IMR-90 (cell line): ENCODE measurements around the gene IL36B. TPM values are rescaled to one million over a fixed set of nuclear protein-coding genes. Genes with fewer than 3 reads are reported as not detected.

Source experiments
- ATAC-seq: fragments of 200-7000 bp; cut with Tn5 transposase; 2 replicates; pipeline ENCODE4 v1.9.1; 2020; ENCODE audit warnings: low read depth, mild to moderate bottlenecking, moderate library complexity
- BruUV-seq: library from RNA; stranded (reverse); fragments of 400-500 nt; replicated peaks from 2 replicates; lab custom pipeline; 2021; lab: Mats Ljungman, UMichigan
- CTCF ChIA-PET: fragments of 300-600 bp; formaldehyde crosslinking; extraction: SDS; loops from one replicate; lab custom pipeline; 2021; ENCODE audit warnings: antibody characterized with exemption; lab: Yijun Ruan, JAX
- POLR2A ChIA-PET: fragments of 300-600 bp; sonication (Branson Sonifier 250); formaldehyde crosslinking; loops from one replicate; lab custom pipeline; 2022; ENCODE audit warnings: antibody characterized with exemption; ENCODE audit not compliant: unreplicated experiment; lab: Charles Lee
- DNase-seq: peaks from one replicate; pipeline ENCODE4 v3.0.0; 2013
- H2AFZ ChIP-seq: replicated peaks from 2 replicates; pipeline ENCODE3; 2013; ENCODE audit warnings: low read length, mild to moderate bottlenecking; ENCODE audit not compliant: poor library complexity
- H2AK5ac ChIP-seq: 2 replicates; pipeline ENCODE4 v1.6.1; 2013; ENCODE audit warnings: low read depth, low read length, inconsistent platforms
- H2AK9ac ChIP-seq: replicated peaks from 2 replicates; pipeline ENCODE3; 2013; ENCODE audit warnings: mild to moderate bottlenecking, low read depth, low read length, moderate library complexity; ENCODE audit not compliant: poor library complexity
- H2BK120ac ChIP-seq: 2 replicates; pipeline ENCODE4 v1.6.1; 2013; ENCODE audit warnings: low read depth, low read length, inconsistent platforms
- H2BK15ac ChIP-seq: 3 replicates; pipeline ENCODE4 v1.6.1; 2013; ENCODE audit warnings: low read depth, low read length, inconsistent platforms
- H2BK20ac ChIP-seq: 2 replicates; pipeline ENCODE4 v1.6.1; 2013; ENCODE audit warnings: low read depth, mild to moderate bottlenecking, inconsistent platforms, low read length, moderate library complexity
- H2BK5ac ChIP-seq: 2 replicates; pipeline ENCODE4 v1.6.1; 2013; ENCODE audit warnings: mild to moderate bottlenecking, low read depth, low read length, inconsistent platforms; ENCODE audit not compliant: poor library complexity, severe bottlenecking
- H3K14ac ChIP-seq: replicated peaks from 2 replicates; pipeline ENCODE4 v1.6.1; 2013; ENCODE audit warnings: low read depth, low read length, inconsistent platforms
- H3K18ac ChIP-seq: 2 replicates; pipeline ENCODE4 v1.6.1; 2013; ENCODE audit warnings: low read depth, low read length, control low read depth
- H3K23ac ChIP-seq: 2 replicates; pipeline ENCODE4 v1.6.1; 2013; ENCODE audit warnings: low read depth, low read length, inconsistent platforms
- H3K27ac ChIP-seq: 2 replicates; pipeline ENCODE4 v1.5.1; 2013; ENCODE audit warnings: mild to moderate bottlenecking, control low read depth, low read length; ENCODE audit not compliant: insufficient read depth
- H3K27me3 ChIP-seq: 2 replicates; pipeline ENCODE4 v1.6.1; 2013; ENCODE audit warnings: low read length; ENCODE audit not compliant: control insufficient read depth, insufficient read depth
- H3K36me3 ChIP-seq: 2 replicates; pipeline ENCODE4 v1.6.1; 2013; ENCODE audit warnings: low read length, mixed read lengths; ENCODE audit not compliant: control insufficient read depth, insufficient read depth
- H3K4ac ChIP-seq: 2 replicates; pipeline ENCODE4 v1.6.1; 2013; ENCODE audit warnings: low read depth, low read length, inconsistent platforms
- H3K4me1 ChIP-seq: 2 replicates; pipeline ENCODE4 v1.6.1; 2013; ENCODE audit warnings: low read length, mixed read lengths; ENCODE audit not compliant: control insufficient read depth, insufficient read depth
- H3K4me2 ChIP-seq: 2 replicates; pipeline ENCODE4 v1.6.1; 2013; ENCODE audit warnings: low read depth, mild to moderate bottlenecking, control low read depth, low read length, moderate library complexity
- H3K4me3 ChIP-seq: 2 replicates; pipeline ENCODE4 v1.5.1; 2013; ENCODE audit warnings: low read depth, mild to moderate bottlenecking, control low read depth, low read length, moderate library complexity; ENCODE audit not compliant: insufficient read depth
- H3K56ac ChIP-seq: 2 replicates; pipeline ENCODE4 v1.6.1; 2013; ENCODE audit warnings: low read length, inconsistent platforms; ENCODE audit not compliant: insufficient read depth; ENCODE audit errors: extremely low read depth
- H3K79me1 ChIP-seq, 2 experiments: 2 replicates each; pipeline ENCODE4 v1.6.1; 2013; ENCODE audit warnings: low read length in 2 of 2, inconsistent platforms in 1 of 2, low read depth in 1 of 2
- H3K9ac ChIP-seq: 2 replicates; pipeline ENCODE4 v1.6.1; 2013; ENCODE audit warnings: low read depth, low read length, control low read depth
- H3K9me1 ChIP-seq: 2 replicates; pipeline ENCODE4 v1.6.1; 2013; ENCODE audit warnings: low read length, inconsistent platforms; ENCODE audit not compliant: insufficient read depth
- H3K9me3 ChIP-seq: 2 replicates; pipeline ENCODE4 v1.6.1; 2013; ENCODE audit warnings: low read length; ENCODE audit not compliant: control insufficient read depth, insufficient read depth
- H4K20me1 ChIP-seq: 2 replicates; pipeline ENCODE4 v1.6.1; 2013; ENCODE audit warnings: low read length, inconsistent platforms; ENCODE audit not compliant: insufficient read depth
- H4K5ac ChIP-seq: 2 replicates; pipeline ENCODE4 v1.6.1; 2013; ENCODE audit warnings: mild to moderate bottlenecking, low read depth, low read length, control low read depth
- H4K8ac ChIP-seq, 2 experiments: 2 replicates each; pipeline ENCODE4 v1.6.1; 2013; ENCODE audit warnings: low read depth in 2 of 2, low read length in 2 of 2, control low read depth in 1 of 2, inconsistent platforms in 1 of 2
- H4K91ac ChIP-seq: 2 replicates; pipeline ENCODE4 v1.6.1; 2013; ENCODE audit warnings: low read depth, low read length, inconsistent platforms; ENCODE audit not compliant: insufficient read depth
- BHLHE40 ChIP-seq: fragments of 150-350 bp; IDR thresholded peaks from 2 replicates; pipeline ENCODE4 v1.6.1; 2016; ENCODE audit warnings: mild to moderate bottlenecking, low read depth, low read length
- CEBPB ChIP-seq: IDR thresholded peaks from 2 replicates; pipeline ENCODE4 v1.6.1; 2012; ENCODE audit warnings: low read depth, low read length, improper control_type of control experiment
- CHD1 ChIP-seq: IDR thresholded peaks from 2 replicates; pipeline ENCODE4 v1.6.1; 2012; ENCODE audit warnings: low read depth, low read length, improper control_type of control experiment
- MAFK ChIP-seq: IDR thresholded peaks from 2 replicates; pipeline ENCODE4 v1.6.1; 2012; ENCODE audit warnings: low read depth, low read length, improper control_type of control experiment
- MAZ ChIP-seq: IDR thresholded peaks from 2 replicates; pipeline ENCODE4 v1.6.1; 2012; ENCODE audit warnings: low read depth, mild to moderate bottlenecking, low read length, improper control_type of control experiment, moderate library complexity, borderline replicate concordance
- MXI1 ChIP-seq: IDR thresholded peaks from 2 replicates; pipeline ENCODE4 v1.6.1; 2012; ENCODE audit warnings: low read depth, mild to moderate bottlenecking, low read length, moderate library complexity, borderline replicate concordance
- RCOR1 ChIP-seq: IDR thresholded peaks from 2 replicates; pipeline ENCODE4 v1.6.1; 2012; ENCODE audit warnings: mild to moderate bottlenecking, low read length, improper control_type of control experiment; ENCODE audit not compliant: insufficient replicate concordance
- RFX5 ChIP-seq: IDR thresholded peaks from 2 replicates; pipeline ENCODE4 v1.8.0; 2012; ENCODE audit warnings: low read depth, mild to moderate bottlenecking, low read length, moderate library complexity
- SMC3 ChIP-seq: fragments of 150-350 bp; IDR thresholded peaks from 2 replicates; pipeline ENCODE4 v1.6.1; 2016; ENCODE audit warnings: low read depth, mild to moderate bottlenecking, antibody characterized with exemption, low read length, moderate library complexity
- USF2 ChIP-seq: fragments of 150-350 bp; IDR thresholded peaks from 2 replicates; pipeline ENCODE4 v1.6.1; 2017; ENCODE audit warnings: mild to moderate bottlenecking, antibody characterized with exemption, low read length, low read depth
- WGBS, 2 experiments: methylation state at CpG; one replicate each; pipeline versions ENCODE4 v1.1.5 to v1.1.7; 2013; ENCODE audit warnings: missing lambda C conversion rate in 2 of 2; ENCODE audit not compliant: insufficient read length in 1 of 2; ENCODE audit errors: extremely low coverage in 2 of 2; 5-methylcytosine and 5-hydroxymethylcytosine counted together
- dilution Hi-C: fragments of 300-500 bp; cut with HindIII; formaldehyde crosslinking; loops from one replicate; pipeline ENCODE4 v1.14.3; 2018; ENCODE audit warnings: low sequenced_read_pairs; ENCODE audit not compliant: unreplicated experiment
- in situ Hi-C: fragments of 300-500 bp; cut with MboI; formaldehyde crosslinking; loops from 3 replicates; pipeline ENCODE4 v1.14.3; 2019; ENCODE audit warnings: low sequenced_read_pairs, inconsistent platforms, mixed read lengths
- intact Hi-C: fragments of 100-400 bp; cut with micrococcal nuclease; formaldehyde crosslinking; loops from 2 replicates; pipeline ENCODE4 v1.10.0; 2022
- polyA plus RNA-seq, 3 experiments: library from polyadenylated mRNA; depleted of rRNA; stranded (reverse); fragments of >200 nt; gene quantifications; 2 replicates each; pipeline ENCODE4 v1.2.3, GENCODE V29; 2012; ENCODE audit warnings: low replicate concordance in 1 of 3
- total RNA-seq: library from RNA; depleted of rRNA; stranded (reverse); fragments of >200 nt; gene quantifications from 2 replicates; pipeline ENCODE4 v1.2.3, GENCODE V29; 2012
- TF ChIP-seq, protein P1 (sequence below): fragments of 150-350 bp; IDR thresholded peaks from 2 replicates; pipeline ENCODE4 v1.6.1; 2016; ENCODE audit warnings: low read depth, mild to moderate bottlenecking, low read length, moderate library complexity, borderline replicate concordance

IL36B gene
- total and polyA plus RNA-seq, 2 of the 4 experiments (the other 2 are of a cell fraction) = not detected

- Histone ChIP-seq H3K9me1 (no peaks in the 10 kb centered on the region), H3K36me3 (no peaks in the 10 kb centered on the region), H3K79me1 (no peaks in the 10 kb centered on the region), H3K27me3 (peaks cover 3% of the 10 kb centered on the region), H2BK15ac (no peak overlapping the region), H3K14ac (no peak overlapping the region), H3K18ac (no peak overlapping the region), H3K23ac (no peak overlapping the region), H2BK20ac (no peak overlapping the region), H4K8ac (no peak overlapping the region), H2AK9ac (no peak overlapping the region), H2AFZ (no peak overlapping the region), H2BK120ac (no peak overlapping the region), H3K4me1 (no peaks in the 10 kb centered on the region), H3K9me3 (no peaks in the 10 kb centered on the region; the same call in 1 of the 2 replicates), H4K5ac (no peak overlapping the region), H3K4me3 (no peak overlapping the region), H2AK5ac (no peak overlapping the region), H3K27ac (no peak overlapping the region), H2BK5ac (no peak overlapping the region), H4K91ac (no peak overlapping the region), H3K4me2 (no peak overlapping the region), H3K4ac (no peak overlapping the region), H3K9ac (no peak overlapping the region), H4K20me1 (no peaks in the 10 kb centered on the region), H3K56ac (no peak overlapping the region)
- dilution Hi-C loops = no loop called here
- ATAC-seq (no peak), DNase-seq (no peak)
- POLR2A ChIA-PET = no interaction called here
- TF ChIP-seq MAZ (no peak), USF2 (no peak), RCOR1 (no peak), MAFK (no peak), BHLHE40 (no peak), MXI1 (no peak), CEBPB (no peak), RFX5 (no peak), SMC3 (no peak), CHD1 (no peak)
- TF ChIP-seq, protein P1, sequence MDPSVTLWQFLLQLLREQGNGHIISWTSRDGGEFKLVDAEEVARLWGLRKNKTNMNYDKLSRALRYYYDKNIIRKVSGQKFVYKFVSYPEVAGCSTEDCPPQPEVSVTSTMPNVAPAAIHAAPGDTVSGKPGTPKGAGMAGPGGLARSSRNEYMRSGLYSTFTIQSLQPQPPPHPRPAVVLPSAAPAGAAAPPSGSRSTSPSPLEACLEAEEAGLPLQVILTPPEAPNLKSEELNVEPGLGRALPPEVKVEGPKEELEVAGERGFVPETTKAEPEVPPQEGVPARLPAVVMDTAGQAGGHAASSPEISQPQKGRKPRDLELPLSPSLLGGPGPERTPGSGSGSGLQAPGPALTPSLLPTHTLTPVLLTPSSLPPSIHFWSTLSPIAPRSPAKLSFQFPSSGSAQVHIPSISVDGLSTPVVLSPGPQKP = no peak
- in situ Hi-C loops = no loop called here
- no CpG with 5 or more reads among the region's 1 CpG for WGBS, 2 experiments
- no TSS peak for BruUV-seq
- CTCF ChIA-PET = no interaction called here
- intact Hi-C loops = no loop called here
Observed at GRCh38 chr2:113057117-113057516, 4.5 kb upstream of the IL36B start.
